Cerebellar nuclear complex (tissue), 1 donor: Measurements from ENCODE around the gene MYBPH.

Source experiments
- DNase-seq, 2 experiments: peaks; one replicate each; lab custom pipeline; 2025; lab: John Stamatoyannopoulos, UW

The MYBPH gene

GRCh38 chr1:203166192-203166940 is 9.3 kb downstream of the MYBPH start:
- DNase-seq: peak in 1 of 2 experiments; percentile 39

- no peak for DNase-seq
Observed at GRCh38 chr1:203165800-203166161, 9.8 kb downstream of the MYBPH start.

GRCh38 chr1:203165101-203165799 is 10.4 kb downstream of the MYBPH start:
- no peak for DNase-seq

- no peak for DNase-seq
Observed at GRCh38 chr1:203163891-203164635, 11.6 kb downstream of the MYBPH start.

GRCh38 chr1:203162403-203162802 is 13.2 kb downstream of the MYBPH start:
- no peak for DNase-seq

GRCh38 chr1:203161703-203162102 is 13.9 kb downstream of the MYBPH start:
- DNase-seq: no peak

- no peak for DNase-seq
Observed at GRCh38 chr1:203161175-203161574, 14.5 kb downstream of the MYBPH start.

- no peak for DNase-seq
Observed at GRCh38 chr1:203159844-203160243, 15.8 kb downstream of the MYBPH start.

GRCh38 chr1:203158960-203159665 is 16.5 kb downstream of the MYBPH start:
- no peak for DNase-seq

GRCh38 chr1:203158423-203158822 is 17.2 kb downstream of the MYBPH start:
- no peak for DNase-seq

- no peak for DNase-seq
Observed at GRCh38 chr1:203156280-203156679, 19.3 kb downstream of the MYBPH start.

GRCh38 chr1:203153989-203154821 is 21.4 kb downstream of the MYBPH start:
- DNase-seq: no peak

- DNase-seq: no peak
Observed at GRCh38 chr1:203153051-203153988, 22.3 kb downstream of the MYBPH start.

- DNase-seq: no peak
Observed at GRCh38 chr1:203152158-203153034, 23.2 kb downstream of the MYBPH start.

GRCh38 chr1:203151362-203152157 is 24.1 kb downstream of the MYBPH start:
- DNase-seq: no peak

- no peak for DNase-seq
Observed at GRCh38 chr1:203150511-203151297, 24.9 kb downstream of the MYBPH start.

GRCh38 chr1:203149188-203149840 is 26.3 kb downstream of the MYBPH start:
- no peak for DNase-seq
